H1 (cell line): Measurements from ENCODE around the gene RDH14.

ENCODE experiments used
- ASH2L ChIP-seq: fragments of 200-600, 300-600 bp; sonication (generic); IDR thresholded peaks from one replicate; pipeline ENCODE4 v1.7.1; 2017; ENCODE audit warnings: low read length
- CBX5 ChIP-seq: fragments of 300-800, 300-1000 bp; sonication (generic); IDR thresholded peaks from 2 replicates; pipeline ENCODE4 v1.7.1; 2016; ENCODE audit warnings: antibody characterized with exemption, low read length, low read depth
- EP300 ChIP-seq, 2 experiments: IDR thresholded peaks; 1 replicate in 1 of 2; 2 replicates in 1 of 2; pipeline ENCODE4 v1.6.1; 2011 to 2012; ENCODE audit warnings: low read depth in 2 of 2, low read length in 2 of 2, mild to moderate bottlenecking in 2 of 2, borderline replicate concordance in 1 of 2, inconsistent platforms in 1 of 2, moderate library complexity in 1 of 2
- EZH2 ChIP-seq: fragments of 200-600 bp; sonication (generic); IDR thresholded peaks from 2 replicates; pipeline ENCODE4 v1.7.1; 2012; ENCODE audit warnings: low read depth, mild to moderate bottlenecking, moderate library complexity, low read length, inconsistent platforms; ENCODE audit not compliant: severe bottlenecking
- MAFK ChIP-seq: IDR thresholded peaks from 2 replicates; pipeline ENCODE4 v1.6.1; 2012; ENCODE audit warnings: low read depth, mild to moderate bottlenecking, improper control_type of control experiment, low read length
- POLR2AphosphoS5 ChIP-seq: IDR thresholded peaks from 2 replicates; pipeline ENCODE4 v1.6.1; 2011; ENCODE audit warnings: low read depth, low read length
- SIN3A ChIP-seq, 2 experiments: IDR thresholded peaks in 1 of 2; conservative IDR thresholded peaks in 1 of 2; 2 replicates each; pipeline ENCODE4 v1.6.1; 2011 to 2012; ENCODE audit warnings: low read length in 2 of 2, improper control_type of control experiment in 1 of 2, low read depth in 1 of 2, mild to moderate bottlenecking in 1 of 2
- SP1 ChIP-seq: IDR thresholded peaks from 2 replicates; pipeline ENCODE4 v1.6.1; 2011; ENCODE audit warnings: low read depth, low read length
- TAF1 ChIP-seq: IDR thresholded peaks from 2 replicates; pipeline ENCODE4 v1.6.1; 2011; ENCODE audit warnings: mild to moderate bottlenecking, low read depth, low read length
- TF ChIP-seq, protein P1 (sequence below): IDR thresholded peaks from 2 replicates; pipeline ENCODE4 v1.6.1; 2012; ENCODE audit warnings: inconsistent platforms
- TF ChIP-seq, protein P2 (sequence below): IDR thresholded peaks from 2 replicates; pipeline ENCODE4 v1.6.1; 2012; ENCODE audit warnings: low read length, inconsistent platforms
- TF ChIP-seq, protein P3 (sequence below), 3 experiments: IDR thresholded peaks; 1 replicate in 2 of 3; 2 replicates in 1 of 3; pipeline versions ENCODE4 v1.5.1 to v1.6.1; 2011; ENCODE audit warnings: low read length in 3 of 3, mild to moderate bottlenecking in 3 of 3, inconsistent platforms in 2 of 3, low read depth in 1 of 3, moderate library complexity in 1 of 3; ENCODE audit not compliant: insufficient read depth in 1 of 3; ENCODE audit errors: control extremely low read depth in 1 of 3

DNA sequence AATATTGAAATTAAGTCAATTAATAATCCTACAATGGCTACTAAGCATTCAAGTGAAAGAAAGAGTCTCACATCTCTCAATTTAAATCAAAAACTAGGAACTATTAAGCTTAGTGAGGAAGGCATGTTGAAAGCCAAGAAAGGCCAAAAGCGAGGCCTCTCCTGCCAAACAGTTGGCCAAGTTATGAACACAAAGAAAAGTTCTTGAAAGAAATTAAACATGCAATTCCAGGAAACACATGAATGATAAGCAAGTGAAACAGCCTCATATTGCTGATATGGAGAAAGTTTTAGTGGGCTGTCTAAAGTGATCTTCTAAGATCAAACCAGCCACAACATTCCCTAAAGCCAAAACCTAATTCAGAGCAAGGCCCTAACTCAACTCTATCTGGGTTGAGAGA, 11.8 kb downstream of the RDH14 start:
- no peak for TF ChIP-seq SIN3A (conservative IDR thresholded peaks at IDR 0.05 in 1 of 2, IDR thresholded peaks at IDR 0.05 in 1 of 2; ENCODE audit: low read depth in 1 of 2, low read length in 2 of 2)
- TF ChIP-seq, protein P1, sequence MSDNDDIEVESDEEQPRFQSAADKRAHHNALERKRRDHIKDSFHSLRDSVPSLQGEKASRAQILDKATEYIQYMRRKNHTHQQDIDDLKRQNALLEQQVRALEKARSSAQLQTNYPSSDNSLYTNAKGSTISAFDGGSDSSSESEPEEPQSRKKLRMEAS, result no peak
- TF ChIP-seq POLR2AphosphoS5, result no peak
- TF ChIP-seq, protein P2, sequence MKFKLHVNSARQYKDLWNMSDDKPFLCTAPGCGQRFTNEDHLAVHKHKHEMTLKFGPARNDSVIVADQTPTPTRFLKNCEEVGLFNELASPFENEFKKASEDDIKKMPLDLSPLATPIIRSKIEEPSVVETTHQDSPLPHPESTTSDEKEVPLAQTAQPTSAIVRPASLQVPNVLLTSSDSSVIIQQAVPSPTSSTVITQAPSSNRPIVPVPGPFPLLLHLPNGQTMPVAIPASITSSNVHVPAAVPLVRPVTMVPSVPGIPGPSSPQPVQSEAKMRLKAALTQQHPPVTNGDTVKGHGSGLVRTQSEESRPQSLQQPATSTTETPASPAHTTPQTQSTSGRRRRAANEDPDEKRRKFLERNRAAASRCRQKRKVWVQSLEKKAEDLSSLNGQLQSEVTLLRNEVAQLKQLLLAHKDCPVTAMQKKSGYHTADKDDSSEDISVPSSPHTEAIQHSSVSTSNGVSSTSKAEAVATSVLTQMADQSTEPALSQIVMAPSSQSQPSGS, result no peak
- no peak for TF ChIP-seq EZH2
- no peak for TF ChIP-seq SP1
- TF ChIP-seq TAF1, result no peak
- TF ChIP-seq ASH2L, result no peak
- TF ChIP-seq, protein P3, sequence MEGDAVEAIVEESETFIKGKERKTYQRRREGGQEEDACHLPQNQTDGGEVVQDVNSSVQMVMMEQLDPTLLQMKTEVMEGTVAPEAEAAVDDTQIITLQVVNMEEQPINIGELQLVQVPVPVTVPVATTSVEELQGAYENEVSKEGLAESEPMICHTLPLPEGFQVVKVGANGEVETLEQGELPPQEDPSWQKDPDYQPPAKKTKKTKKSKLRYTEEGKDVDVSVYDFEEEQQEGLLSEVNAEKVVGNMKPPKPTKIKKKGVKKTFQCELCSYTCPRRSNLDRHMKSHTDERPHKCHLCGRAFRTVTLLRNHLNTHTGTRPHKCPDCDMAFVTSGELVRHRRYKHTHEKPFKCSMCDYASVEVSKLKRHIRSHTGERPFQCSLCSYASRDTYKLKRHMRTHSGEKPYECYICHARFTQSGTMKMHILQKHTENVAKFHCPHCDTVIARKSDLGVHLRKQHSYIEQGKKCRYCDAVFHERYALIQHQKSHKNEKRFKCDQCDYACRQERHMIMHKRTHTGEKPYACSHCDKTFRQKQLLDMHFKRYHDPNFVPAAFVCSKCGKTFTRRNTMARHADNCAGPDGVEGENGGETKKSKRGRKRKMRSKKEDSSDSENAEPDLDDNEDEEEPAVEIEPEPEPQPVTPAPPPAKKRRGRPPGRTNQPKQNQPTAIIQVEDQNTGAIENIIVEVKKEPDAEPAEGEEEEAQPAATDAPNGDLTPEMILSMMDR (IDR thresholded peaks at IDR 0.05; ENCODE audit: control extremely low read depth in 1 of 3, insufficient read depth in 1 of 3, low read depth in 1 of 3, low read length in 3 of 3), result no peak
- TF ChIP-seq EP300 (IDR thresholded peaks at IDR 0.05; ENCODE audit: borderline replicate concordance in 1 of 2, low read depth in 2 of 2, low read length in 2 of 2), result no peak
- TF ChIP-seq CBX5, result no peak
- TF ChIP-seq MAFK, result no peak
